Fibroblast of lung (primary cell): ENCODE results near the gene WDR3.

Experiments used
- CTCF ChIP-seq, 2 donors: IDR thresholded peaks in 1 of 2; conservative IDR thresholded peaks in 1 of 2; 1 replicate in 1 of 2; 2 replicates in 1 of 2; pipeline ENCODE4 v1.5.1; 2011 to 2012; ENCODE audit warnings: low read length in 2 of 2, control low read depth in 1 of 2, inconsistent platforms in 1 of 2, low read depth in 1 of 2, mild to moderate bottlenecking in 1 of 2
- EZH2 ChIP-seq: IDR thresholded peaks from 2 replicates; pipeline ENCODE4 v1.5.1; 2012; ENCODE audit warnings: low read length, control low read depth, mild to moderate bottlenecking; ENCODE audit errors: missing control alignments

- TF ChIP-seq CTCF (conservative IDR thresholded peaks at IDR 0.05 in 1 of 2, IDR thresholded peaks at IDR 0.05 in 1 of 2; ENCODE audit: low read depth in 1 of 2, low read length in 2 of 2) (no peak), EZH2 (no peak)
These were observed 3.0 kb downstream of the WDR3 start for GRCh38 chr1:117932576-117932975.
